Tibial nerve (tissue), 3 donors: ENCODE results near the gene CFAP221.

Experiments
- POLR2A ChIP-seq, 2 donors: fragments of 450-650 bp; IDR thresholded peaks; one replicate each; pipeline ENCODE4 v1.6.1; 2017; ENCODE audit warnings: antibody characterized with exemption in 2 of 2, mild to moderate bottlenecking in 2 of 2, moderate library complexity in 2 of 2
- TF ChIP-seq, protein P1 (sequence below), 5 experiments: fragments of 200-600 bp in 3 of 5; fragments of 450-650 bp in 2 of 5; sonication (generic) in 3 of 5; IDR thresholded peaks; one replicate each; pipeline ENCODE4 v1.5.1; 2016 to 2019; ENCODE audit warnings: antibody characterized with exemption in 5 of 5, mild to moderate bottlenecking in 3 of 5, moderate library complexity in 2 of 5

DNA sequence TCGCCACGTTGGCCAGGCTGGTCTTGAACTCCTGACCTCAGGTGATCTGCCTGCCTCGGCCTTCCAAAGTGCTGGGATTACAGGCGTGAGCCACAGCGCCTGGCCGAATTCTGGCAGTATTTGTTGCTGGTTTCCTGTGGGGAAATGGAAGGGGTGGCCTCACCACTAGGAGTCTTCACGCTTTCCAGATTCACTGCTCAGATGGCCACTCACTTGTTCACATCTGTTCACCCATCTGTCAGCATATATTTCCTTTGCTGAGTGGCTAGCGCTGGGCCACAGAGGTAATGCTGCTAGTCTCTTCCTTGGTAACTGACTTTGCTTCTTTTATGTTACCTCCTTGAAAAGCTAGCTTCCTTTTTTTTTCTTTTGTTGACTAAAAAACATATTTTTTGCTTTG is 162.0 kb downstream of the CFAP221 start:
- TF ChIP-seq, protein P1, sequence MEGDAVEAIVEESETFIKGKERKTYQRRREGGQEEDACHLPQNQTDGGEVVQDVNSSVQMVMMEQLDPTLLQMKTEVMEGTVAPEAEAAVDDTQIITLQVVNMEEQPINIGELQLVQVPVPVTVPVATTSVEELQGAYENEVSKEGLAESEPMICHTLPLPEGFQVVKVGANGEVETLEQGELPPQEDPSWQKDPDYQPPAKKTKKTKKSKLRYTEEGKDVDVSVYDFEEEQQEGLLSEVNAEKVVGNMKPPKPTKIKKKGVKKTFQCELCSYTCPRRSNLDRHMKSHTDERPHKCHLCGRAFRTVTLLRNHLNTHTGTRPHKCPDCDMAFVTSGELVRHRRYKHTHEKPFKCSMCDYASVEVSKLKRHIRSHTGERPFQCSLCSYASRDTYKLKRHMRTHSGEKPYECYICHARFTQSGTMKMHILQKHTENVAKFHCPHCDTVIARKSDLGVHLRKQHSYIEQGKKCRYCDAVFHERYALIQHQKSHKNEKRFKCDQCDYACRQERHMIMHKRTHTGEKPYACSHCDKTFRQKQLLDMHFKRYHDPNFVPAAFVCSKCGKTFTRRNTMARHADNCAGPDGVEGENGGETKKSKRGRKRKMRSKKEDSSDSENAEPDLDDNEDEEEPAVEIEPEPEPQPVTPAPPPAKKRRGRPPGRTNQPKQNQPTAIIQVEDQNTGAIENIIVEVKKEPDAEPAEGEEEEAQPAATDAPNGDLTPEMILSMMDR (IDR thresholded peaks at IDR 0.05), result no peak
- TF ChIP-seq POLR2A (IDR thresholded peaks at IDR 0.05), result no peak
